ENCODE data around the gene FRYL.

The FRYL gene

GRCh38 chr4:48450740-48451139 lies 329.3 kb downstream of the FRYL start:
- TF ChIP-seq GATA2 (IDR thresholded peaks at IDR 0.05; ENCODE audit: low read depth, low read length) (no peak), GATA3 (IDR thresholded peaks at IDR 0.05; ENCODE audit: low read depth, low read length) (no peak)

GRCh38 chr4:48449151-48449550 lies 330.9 kb downstream of the FRYL start:
- TF ChIP-seq GATA2 (IDR thresholded peaks at IDR 0.05; ENCODE audit: low read depth, low read length) (no peak), GATA3 (IDR thresholded peaks at IDR 0.05; ENCODE audit: low read depth, low read length) (no peak)
